OCI-LY3 (cell line): ENCODE measurements around the gene HEXD.

Experiments used
- H2AFZ ChIP-seq: fragments of 200-600, 300-600 bp; shearing (Covaris generic); 2 replicates; pipeline ENCODE4 v1.6.0; 2014; ENCODE audit warnings: antibody characterized with exemption, low read depth, low read length
- H3K27ac ChIP-seq: fragments of 200-600, 300-600 bp; sonication (generic); 2 replicates; pipeline ENCODE4 v1.5.1; 2014; ENCODE audit warnings: mild to moderate bottlenecking, low read length, moderate library complexity, mixed read lengths
- H3K27me3 ChIP-seq: fragments of 200-600, 300-600 bp; sonication (generic); 2 replicates; pipeline ENCODE4 v1.6.1; 2014; ENCODE audit warnings: low read depth, low read length, mixed read lengths
- H3K36me3 ChIP-seq: fragments of 200-600, 300-600 bp; sonication (generic); replicated peaks from 2 replicates; pipeline ENCODE3; 2014; ENCODE audit warnings: low read depth, low read length, mixed read lengths
- H3K4me1 ChIP-seq: fragments of 300-600, 200-600 bp; sonication (generic); 2 replicates; pipeline ENCODE4 v1.6.1; 2014; ENCODE audit warnings: low read length, mixed read lengths
- H3K4me2 ChIP-seq: fragments of 200-600, 300-600 bp; sonication (generic); 2 replicates; pipeline ENCODE4 v1.6.1; 2014; ENCODE audit warnings: low read length, mixed read lengths
- H3K4me3 ChIP-seq: fragments of 300-600, 200-600 bp; sonication (generic); 2 replicates; pipeline ENCODE4 v1.5.1; 2014; ENCODE audit warnings: antibody characterized with exemption, mild to moderate bottlenecking, low read length, moderate library complexity
- H3K79me2 ChIP-seq: fragments of 300-600, 200-600 bp; shearing (Covaris generic); 2 replicates; pipeline ENCODE4 v1.6.1; 2014; ENCODE audit warnings: mild to moderate bottlenecking, low read length, mixed read lengths
- H3K9ac ChIP-seq: fragments of 300-600, 200-600 bp; shearing (Covaris generic); 2 replicates; pipeline ENCODE4 v1.6.0; 2014; ENCODE audit warnings: mild to moderate bottlenecking, low read length, moderate library complexity
- H3K9me3 ChIP-seq: fragments of 200-600, 300-600 bp; shearing (Covaris generic); 2 replicates; pipeline ENCODE4 v1.6.1; 2014; ENCODE audit warnings: low read length, mixed read lengths; ENCODE audit not compliant: insufficient read depth
- H4K20me1 ChIP-seq: fragments of 200-600, 300-600 bp; sonication (generic); 2 replicates; pipeline ENCODE4 v1.6.1; 2016; ENCODE audit warnings: low read length, mixed read lengths; ENCODE audit not compliant: insufficient read depth
- EZH2phosphoT487 ChIP-seq: fragments of 200-600 bp; shearing (Covaris generic); IDR thresholded peaks from 2 replicates; pipeline ENCODE4 v1.6.1; 2018; ENCODE audit warnings: antibody characterized with exemption, mixed run types, low read depth
- TF ChIP-seq, protein P1 (sequence below): fragments of 200-600, 300-600 bp; sonication (generic); IDR thresholded peaks from 2 replicates; pipeline ENCODE4 v1.5.1; 2014; ENCODE audit warnings: antibody characterized with exemption, low read length, low read depth

Gene HEXD

GRCh38 chr17:82412535-82413520 lies 5.3 kb upstream of the HEXD start:
- H3K79me2 ChIP-seq: no peaks in the 10 kb centered on the region
- no peaks in the 10 kb centered on the region for H3K27me3 ChIP-seq
- no peak overlapping the region for H3K4me2 ChIP-seq
- H4K20me1 ChIP-seq: peaks cover 13% of the 10 kb centered on the region
- H2AFZ ChIP-seq: no peak overlapping the region
- no peak overlapping the region for H3K4me3 ChIP-seq
- H3K4me1 ChIP-seq: peaks cover 9% of the 10 kb centered on the region
- H3K9ac ChIP-seq: no peak overlapping the region
- TF ChIP-seq, protein P1, sequence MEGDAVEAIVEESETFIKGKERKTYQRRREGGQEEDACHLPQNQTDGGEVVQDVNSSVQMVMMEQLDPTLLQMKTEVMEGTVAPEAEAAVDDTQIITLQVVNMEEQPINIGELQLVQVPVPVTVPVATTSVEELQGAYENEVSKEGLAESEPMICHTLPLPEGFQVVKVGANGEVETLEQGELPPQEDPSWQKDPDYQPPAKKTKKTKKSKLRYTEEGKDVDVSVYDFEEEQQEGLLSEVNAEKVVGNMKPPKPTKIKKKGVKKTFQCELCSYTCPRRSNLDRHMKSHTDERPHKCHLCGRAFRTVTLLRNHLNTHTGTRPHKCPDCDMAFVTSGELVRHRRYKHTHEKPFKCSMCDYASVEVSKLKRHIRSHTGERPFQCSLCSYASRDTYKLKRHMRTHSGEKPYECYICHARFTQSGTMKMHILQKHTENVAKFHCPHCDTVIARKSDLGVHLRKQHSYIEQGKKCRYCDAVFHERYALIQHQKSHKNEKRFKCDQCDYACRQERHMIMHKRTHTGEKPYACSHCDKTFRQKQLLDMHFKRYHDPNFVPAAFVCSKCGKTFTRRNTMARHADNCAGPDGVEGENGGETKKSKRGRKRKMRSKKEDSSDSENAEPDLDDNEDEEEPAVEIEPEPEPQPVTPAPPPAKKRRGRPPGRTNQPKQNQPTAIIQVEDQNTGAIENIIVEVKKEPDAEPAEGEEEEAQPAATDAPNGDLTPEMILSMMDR: no peak
- TF ChIP-seq EZH2phosphoT487: no peak
- no peaks in the 10 kb centered on the region for H3K36me3 ChIP-seq
- no peak overlapping the region for H3K27ac ChIP-seq
- H3K9me3 ChIP-seq: no peaks in the 10 kb centered on the region

DNA sequence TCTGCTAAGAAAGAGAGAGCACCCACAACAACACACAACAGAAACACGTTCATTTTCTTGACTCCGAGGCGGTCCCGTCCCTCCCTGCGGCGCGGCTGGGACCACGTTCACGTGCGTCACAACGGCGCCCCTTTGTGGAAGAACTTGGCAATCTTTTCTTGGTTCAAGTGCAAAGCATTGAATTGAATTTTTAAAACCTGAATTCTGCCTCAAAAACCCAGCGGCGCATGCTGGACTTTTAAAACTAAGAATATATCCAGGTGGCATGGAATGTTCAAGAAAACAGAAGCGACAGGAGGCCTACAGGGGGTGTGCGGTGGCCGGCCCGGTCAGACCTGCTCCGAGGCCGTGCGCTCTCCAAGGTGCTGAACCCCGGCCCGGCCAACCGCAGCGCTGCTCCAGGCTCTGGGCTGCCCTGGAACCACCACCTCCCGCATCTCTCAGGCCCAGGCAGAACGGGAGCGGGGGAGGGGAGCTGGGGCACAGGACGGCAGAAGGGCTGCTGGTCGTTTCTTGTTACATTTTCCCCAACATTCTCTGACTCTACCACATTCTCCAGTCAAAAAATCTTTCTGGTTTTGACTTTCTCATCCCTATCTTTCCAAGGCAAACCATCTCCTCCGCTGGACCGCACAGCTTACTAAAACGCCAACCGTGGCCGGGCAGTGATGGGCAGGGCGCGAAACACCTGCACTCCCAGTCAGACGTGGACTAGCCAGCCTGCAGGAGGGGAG lies 3.4 kb upstream of the HEXD start:
- no peak overlapping the region for H3K27ac ChIP-seq

GRCh38 chr17:82415336-82415735 lies 2.8 kb upstream of the HEXD start:
- Histone ChIP-seq H3K79me2 (no peaks in the 10 kb centered on the region), H3K36me3 (peaks cover 3% of the 10 kb centered on the region), H3K4me2 (no peak overlapping the region), H3K4me3 (no peak overlapping the region), H2AFZ (no peak overlapping the region), H3K27ac (no peak overlapping the region), H4K20me1 (peaks cover 14% of the 10 kb centered on the region), H3K4me1 (peaks cover 14% of the 10 kb centered on the region), H3K9me3 (no peaks in the 10 kb centered on the region), H3K27me3 (no peaks in the 10 kb centered on the region), H3K9ac (no peak overlapping the region)
- TF ChIP-seq EZH2phosphoT487: no peak
- TF ChIP-seq, protein P1: no peak

More for the DNA sequence above, 3.4 kb upstream of the HEXD start:
- Histone ChIP-seq H3K9ac (no peak overlapping the region), H3K79me2 (no peaks in the 10 kb centered on the region), H3K4me3 (no peak overlapping the region), H3K4me1 (peaks cover 13% of the 10 kb centered on the region), H4K20me1 (peaks cover 14% of the 10 kb centered on the region), H2AFZ (no peak overlapping the region), H3K9me3 (no peaks in the 10 kb centered on the region), H3K27me3 (no peaks in the 10 kb centered on the region), H3K36me3 (no peaks in the 10 kb centered on the region), H3K4me2 (peak overlapping the region; percentile 40)
- TF ChIP-seq, protein P1: peak; percentile 98
- TF ChIP-seq EZH2phosphoT487: no peak

DNA sequence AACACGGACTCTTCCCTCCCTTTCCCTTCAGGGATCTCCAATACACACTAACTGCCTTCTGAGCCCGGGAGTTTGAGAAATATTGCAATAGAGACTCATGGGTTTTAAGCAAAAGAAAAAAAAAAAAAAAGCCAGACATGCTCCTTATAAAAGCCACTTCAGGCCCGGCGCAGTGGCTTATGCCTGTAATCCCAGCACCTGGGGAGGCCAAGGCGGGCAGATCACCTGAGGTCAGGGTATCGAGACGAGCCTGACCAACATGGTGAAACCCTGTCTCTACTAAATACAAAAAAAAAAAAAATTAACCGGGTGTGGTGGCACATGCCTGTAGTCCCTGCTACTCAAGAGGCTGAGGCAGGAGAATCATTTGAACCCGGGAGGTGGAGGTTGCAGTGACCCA lies 2.4 kb upstream of the HEXD start:
- Histone ChIP-seq H3K4me2 (no peak overlapping the region), H3K36me3 (peaks cover 5% of the 10 kb centered on the region), H3K4me1 (peaks cover 14% of the 10 kb centered on the region), H3K4me3 (no peak overlapping the region), H3K27me3 (no peaks in the 10 kb centered on the region), H2AFZ (no peak overlapping the region), H4K20me1 (peaks cover 14% of the 10 kb centered on the region), H3K9me3 (no peaks in the 10 kb centered on the region), H3K79me2 (no peaks in the 10 kb centered on the region), H3K9ac (no peak overlapping the region), H3K27ac (no peak overlapping the region)
- TF ChIP-seq, protein P1: no peak
- TF ChIP-seq EZH2phosphoT487: no peak
